IPS-20b (cell line): ENCODE measurements around the gene PID1.

ENCODE experiments used
- H3K27ac ChIP-seq: one replicate; pipeline ENCODE4 v1.5.1; 2013; ENCODE audit warnings: low read length
- H3K27me3 ChIP-seq: 2 replicates; pipeline ENCODE4 v1.6.1; 2013; ENCODE audit warnings: mild to moderate bottlenecking, low read length, inconsistent platforms; ENCODE audit not compliant: insufficient read depth
- H3K36me3 ChIP-seq: 2 replicates; pipeline ENCODE4 v1.6.1; 2013; ENCODE audit warnings: low read depth, mild to moderate bottlenecking, inconsistent platforms, low read length, moderate library complexity; ENCODE audit not compliant: insufficient read depth
- H3K4me1 ChIP-seq: 2 replicates; pipeline ENCODE4 v1.6.1; 2013; ENCODE audit warnings: mild to moderate bottlenecking, control low read depth, inconsistent platforms, low read length, moderate library complexity; ENCODE audit not compliant: insufficient read depth
- H3K4me3 ChIP-seq: 2 replicates; pipeline ENCODE4 v1.5.1; 2013; ENCODE audit warnings: mild to moderate bottlenecking, low read length, inconsistent platforms
- H3K9ac ChIP-seq: 2 replicates; pipeline ENCODE4 v1.6.1; 2013; ENCODE audit warnings: low read depth, mild to moderate bottlenecking, inconsistent platforms, low read length, moderate library complexity
- H3K9me3 ChIP-seq: 2 replicates; pipeline ENCODE4 v1.6.1; 2013; ENCODE audit warnings: mild to moderate bottlenecking, low read depth, low read length, inconsistent platforms; ENCODE audit not compliant: insufficient read depth

PID1 gene

GRCh38 chr2:229237270-229237669 is 33.8 kb downstream of the PID1 start:
- H3K4me1 ChIP-seq = no peaks in the 10 kb centered on the region
- H3K36me3 ChIP-seq = no peaks in the 10 kb centered on the region
- peaks cover 20% of the 10 kb centered on the region for H3K9me3 ChIP-seq
- H3K27ac ChIP-seq = no peak overlapping the region
- no peak overlapping the region for H3K4me3 ChIP-seq
- H3K9ac ChIP-seq = no peak overlapping the region
- no peaks in the 10 kb centered on the region for H3K27me3 ChIP-seq

DNA sequence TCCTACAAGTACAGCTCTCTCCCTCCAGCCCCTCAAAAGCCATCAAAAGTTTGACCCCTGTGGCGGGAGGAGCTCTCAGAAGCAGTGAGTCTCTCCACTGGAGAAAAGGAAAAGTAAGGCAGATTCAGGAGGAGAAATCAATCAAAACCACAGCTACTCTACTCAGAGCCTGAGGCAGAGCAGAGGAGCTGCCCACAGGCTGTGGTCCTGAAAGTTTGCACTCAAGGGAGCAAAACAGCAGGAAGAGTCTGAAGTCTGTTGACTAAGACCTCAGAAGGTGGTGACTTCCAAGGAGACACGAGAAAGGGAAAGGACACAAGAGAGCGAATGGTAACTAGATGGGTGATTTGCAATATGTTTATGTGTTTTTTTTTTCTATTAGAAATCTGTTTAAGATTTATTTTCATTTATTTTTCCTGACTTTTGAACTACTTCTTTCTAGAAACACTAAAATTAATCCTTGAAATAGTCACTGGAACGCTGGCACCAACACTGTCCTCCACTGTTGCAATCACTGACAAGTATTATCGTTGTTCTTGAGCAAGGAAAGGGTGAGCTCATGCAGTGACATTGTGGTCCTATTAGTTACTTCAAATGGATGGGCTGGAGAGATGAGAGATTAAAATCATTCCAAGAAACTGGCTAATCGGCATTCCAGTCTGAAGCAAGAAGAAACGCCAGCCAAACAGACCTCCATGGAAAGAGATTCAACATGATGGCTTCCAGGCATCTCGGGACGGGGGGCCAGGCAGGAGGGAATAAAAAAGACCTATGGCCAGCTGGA is 35.8 kb downstream of the PID1 start:
- H3K9ac ChIP-seq = no peak overlapping the region
- H3K27me3 ChIP-seq = no peaks in the 10 kb centered on the region
- H3K4me3 ChIP-seq = no peak overlapping the region
- H3K4me1 ChIP-seq = no peaks in the 10 kb centered on the region
- peaks cover 3% of the 10 kb centered on the region for H3K9me3 ChIP-seq
- H3K36me3 ChIP-seq = no peaks in the 10 kb centered on the region
- H3K27ac ChIP-seq = no peak overlapping the region

DNA sequence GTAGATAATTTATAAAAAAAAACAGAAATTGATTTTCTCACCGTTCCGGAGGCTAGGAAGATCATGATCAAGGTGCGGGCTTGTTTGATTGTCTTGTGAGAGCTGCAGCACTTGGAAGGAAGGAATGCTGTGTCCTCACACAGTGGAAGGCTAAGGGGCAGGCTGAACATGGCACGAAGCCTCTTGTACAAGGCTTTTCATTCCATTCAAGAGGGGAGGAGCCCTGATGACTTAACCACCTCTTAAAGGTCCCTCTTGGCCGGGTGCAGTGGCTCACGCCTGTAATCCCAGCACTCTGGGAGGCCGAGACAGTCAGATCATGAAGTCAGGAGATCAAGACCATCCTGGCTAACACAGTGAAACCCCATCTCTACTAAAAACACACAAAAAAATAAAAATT is 39.2 kb downstream of the PID1 start:
- H3K27ac ChIP-seq = no peak overlapping the region
- H3K27me3 ChIP-seq = no peaks in the 10 kb centered on the region
- no peaks in the 10 kb centered on the region for H3K9me3 ChIP-seq
- H3K9ac ChIP-seq = no peak overlapping the region
- no peaks in the 10 kb centered on the region for H3K36me3 ChIP-seq
- H3K4me1 ChIP-seq = no peaks in the 10 kb centered on the region
- H3K4me3 ChIP-seq = no peak overlapping the region

DNA sequence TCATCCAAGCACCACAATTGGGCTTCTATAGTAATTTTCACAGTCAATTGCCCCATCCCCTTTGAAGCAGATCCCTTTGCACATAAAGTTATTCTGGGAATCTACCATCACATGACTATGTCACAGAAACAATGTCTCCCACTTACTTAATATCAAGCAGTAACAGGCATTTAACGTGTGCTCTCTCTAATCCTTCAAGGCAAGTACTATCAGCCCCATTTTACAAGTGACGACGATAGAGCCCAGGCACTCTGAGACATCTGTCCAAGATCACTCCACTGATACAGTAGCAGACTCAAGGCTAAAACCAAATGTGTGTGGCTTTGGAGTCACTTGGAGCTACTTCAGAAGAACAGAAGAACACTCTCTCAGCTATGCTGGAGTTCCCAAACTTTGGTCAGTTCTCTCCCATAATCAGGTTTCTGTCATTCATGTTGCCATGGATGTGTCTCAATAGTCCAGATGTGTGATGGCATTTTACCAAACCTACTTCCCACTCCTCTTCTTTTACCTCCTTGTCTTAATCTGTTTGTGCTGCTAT is 39.7 kb downstream of the PID1 start:
- Histone ChIP-seq H3K36me3 (no peaks in the 10 kb centered on the region), H3K27ac (no peak overlapping the region), H3K9ac (no peak overlapping the region), H3K9me3 (no peaks in the 10 kb centered on the region), H3K4me3 (no peak overlapping the region), H3K27me3 (no peaks in the 10 kb centered on the region), H3K4me1 (no peaks in the 10 kb centered on the region)

DNA sequence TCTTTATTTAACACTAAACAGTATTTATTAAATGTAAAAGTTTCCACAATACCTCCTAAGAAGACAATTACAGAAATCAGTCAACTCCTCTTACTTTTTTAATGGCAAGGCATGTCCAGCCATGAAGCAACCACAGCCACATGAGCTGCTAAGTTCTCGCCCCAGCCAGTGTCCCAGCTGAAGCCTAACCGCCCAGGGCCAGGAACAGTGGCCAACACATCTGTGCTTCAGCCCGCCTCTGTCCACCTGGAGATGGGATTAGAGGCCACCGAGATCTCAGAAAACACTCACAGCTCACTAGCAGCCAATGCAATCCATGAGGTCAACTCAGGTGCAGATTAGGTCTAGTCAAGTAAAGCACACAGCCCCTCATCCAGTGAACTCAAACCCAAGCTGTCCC is 40.2 kb downstream of the PID1 start:
- no peak overlapping the region for H3K9ac ChIP-seq
- H3K27ac ChIP-seq = no peak overlapping the region
- no peaks in the 10 kb centered on the region for H3K9me3 ChIP-seq
- H3K36me3 ChIP-seq = no peaks in the 10 kb centered on the region
- no peaks in the 10 kb centered on the region for H3K27me3 ChIP-seq
- no peaks in the 10 kb centered on the region for H3K4me1 ChIP-seq
- H3K4me3 ChIP-seq = no peak overlapping the region

DNA sequence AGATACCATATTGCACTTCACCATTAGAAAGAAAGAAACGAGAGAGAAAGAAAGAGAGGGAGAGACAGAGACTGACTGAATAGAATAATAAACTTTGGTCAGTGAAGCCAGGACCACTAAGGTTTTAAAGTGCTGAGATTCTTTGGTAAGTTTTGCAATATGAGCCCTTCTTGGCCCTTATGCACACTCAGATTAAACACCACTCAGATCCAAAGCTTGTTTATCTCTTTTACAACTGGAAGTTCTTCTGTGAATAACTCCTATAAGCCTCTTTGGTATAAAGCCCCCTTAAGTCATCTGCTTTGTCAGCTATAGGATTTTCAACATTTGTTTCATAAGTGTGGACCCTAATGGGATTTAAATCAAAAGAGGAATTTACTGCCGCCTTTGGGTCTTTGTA is 40.8 kb downstream of the PID1 start:
- Histone ChIP-seq H3K36me3 (no peaks in the 10 kb centered on the region), H3K27ac (no peak overlapping the region), H3K4me1 (no peaks in the 10 kb centered on the region), H3K9ac (no peak overlapping the region), H3K9me3 (no peaks in the 10 kb centered on the region), H3K27me3 (no peaks in the 10 kb centered on the region), H3K4me3 (no peak overlapping the region)

DNA sequence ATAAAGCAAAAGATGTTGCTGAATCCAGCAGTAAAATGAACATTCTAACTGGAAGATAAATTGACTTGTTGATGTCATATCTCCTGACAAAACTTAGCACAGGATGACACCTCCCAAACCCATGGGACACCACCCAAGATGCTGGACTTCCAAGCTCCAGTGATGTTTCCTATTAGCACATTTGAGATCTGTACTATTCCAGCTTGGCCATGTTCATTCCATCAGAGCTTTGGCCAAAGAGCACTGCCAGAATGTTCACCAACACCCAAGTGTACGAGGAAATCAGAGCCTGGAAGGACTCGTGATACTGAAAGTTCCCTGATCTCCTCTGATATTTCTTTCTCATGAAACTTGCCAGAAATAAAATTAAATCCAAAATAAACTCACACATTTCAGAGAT is 44.7 kb downstream of the PID1 start:
- Histone ChIP-seq H3K4me3 (no peak overlapping the region), H3K36me3 (no peaks in the 10 kb centered on the region), H3K9ac (no peak overlapping the region), H3K9me3 (no peaks in the 10 kb centered on the region), H3K27me3 (no peaks in the 10 kb centered on the region), H3K27ac (no peak overlapping the region), H3K4me1 (no peaks in the 10 kb centered on the region)

DNA sequence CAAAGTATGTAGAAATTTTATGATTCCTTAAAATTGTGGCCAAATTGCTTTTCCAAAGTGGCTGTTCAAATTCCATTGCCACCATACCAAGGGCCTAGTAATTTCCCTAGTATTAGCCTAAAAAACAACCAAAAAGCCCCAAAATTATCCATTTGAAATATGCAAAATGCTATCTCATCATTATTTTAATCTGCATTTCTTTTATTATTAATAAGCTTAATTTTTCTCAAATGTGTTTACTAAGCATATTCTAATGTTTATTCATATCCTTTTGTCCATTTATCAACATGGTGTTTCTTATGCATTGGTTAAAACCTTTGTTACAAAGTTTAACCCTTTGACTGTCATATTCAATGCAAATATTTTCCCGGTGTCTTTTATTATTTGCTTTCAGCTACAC is 48.0 kb downstream of the PID1 start:
- Histone ChIP-seq H3K36me3 (no peaks in the 10 kb centered on the region), H3K27ac (no peak overlapping the region), H3K9ac (no peak overlapping the region), H3K9me3 (no peaks in the 10 kb centered on the region), H3K4me3 (no peak overlapping the region), H3K4me1 (no peaks in the 10 kb centered on the region), H3K27me3 (no peaks in the 10 kb centered on the region)

- H3K4me3 ChIP-seq = no peak overlapping the region
- H3K9me3 ChIP-seq = no peaks in the 10 kb centered on the region
- H3K27me3 ChIP-seq = no peaks in the 10 kb centered on the region
- H3K36me3 ChIP-seq = no peaks in the 10 kb centered on the region
- H3K27ac ChIP-seq = no peak overlapping the region
- no peak overlapping the region for H3K9ac ChIP-seq
- no peaks in the 10 kb centered on the region for H3K4me1 ChIP-seq
Observed at GRCh38 chr2:229221641-229222040, 49.4 kb downstream of the PID1 start.

DNA sequence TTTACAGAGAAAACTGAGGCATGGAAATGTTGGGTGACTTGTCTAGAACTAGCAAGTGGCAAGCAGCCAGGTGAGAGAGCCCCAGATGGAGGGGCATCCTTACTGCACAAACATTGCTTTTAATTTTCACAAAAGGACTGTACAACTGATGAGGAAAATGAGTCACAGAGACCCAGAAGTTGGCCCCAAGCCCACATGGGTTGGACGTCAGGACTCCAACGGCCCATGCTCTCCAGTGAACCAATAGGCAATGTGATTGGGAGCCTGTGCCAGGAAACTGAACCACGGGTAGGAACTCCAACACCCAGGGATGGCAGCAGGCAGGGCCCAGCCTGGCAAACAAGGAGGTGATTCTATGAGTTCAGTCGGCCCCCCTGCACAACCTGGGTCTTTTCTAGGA is 50.8 kb downstream of the PID1 start:
- Histone ChIP-seq H3K36me3 (no peaks in the 10 kb centered on the region), H3K4me3 (no peak overlapping the region), H3K9ac (no peak overlapping the region), H3K27me3 (no peaks in the 10 kb centered on the region), H3K27ac (no peak overlapping the region), H3K4me1 (no peaks in the 10 kb centered on the region), H3K9me3 (no peaks in the 10 kb centered on the region)

DNA sequence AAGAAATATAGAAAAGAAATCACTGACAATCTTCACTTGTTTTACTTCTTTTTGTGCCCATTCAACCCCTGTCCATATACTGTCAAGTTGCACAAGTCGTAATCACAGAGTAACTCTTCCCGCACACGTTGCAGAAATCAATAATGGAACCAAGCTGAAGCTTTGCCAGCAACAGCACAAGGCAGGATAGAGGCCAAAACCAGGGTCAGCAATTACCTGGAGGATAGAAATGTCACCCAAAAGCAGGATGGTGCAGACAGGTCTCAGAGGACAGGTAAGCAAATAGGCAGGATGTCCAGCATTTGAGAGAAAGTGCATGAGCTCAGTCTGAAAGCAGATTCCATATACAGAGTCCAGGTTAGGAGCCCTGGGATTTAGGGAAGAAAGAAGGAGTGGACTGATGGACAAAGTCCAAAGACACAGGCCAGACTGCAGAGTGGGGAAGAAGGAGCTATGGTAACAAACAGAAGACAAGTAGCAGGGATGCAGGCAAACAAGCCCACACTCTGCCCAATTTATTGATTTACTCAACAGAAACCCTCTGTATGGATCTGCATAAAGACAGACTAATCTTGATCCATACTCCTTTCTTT is 52.7 kb downstream of the PID1 start:
- H3K4me3 ChIP-seq = no peak overlapping the region
- H3K4me1 ChIP-seq = no peaks in the 10 kb centered on the region
- H3K27ac ChIP-seq = no peak overlapping the region
- H3K9ac ChIP-seq = no peak overlapping the region
- no peaks in the 10 kb centered on the region for H3K36me3 ChIP-seq
- no peaks in the 10 kb centered on the region for H3K27me3 ChIP-seq
- no peaks in the 10 kb centered on the region for H3K9me3 ChIP-seq

DNA sequence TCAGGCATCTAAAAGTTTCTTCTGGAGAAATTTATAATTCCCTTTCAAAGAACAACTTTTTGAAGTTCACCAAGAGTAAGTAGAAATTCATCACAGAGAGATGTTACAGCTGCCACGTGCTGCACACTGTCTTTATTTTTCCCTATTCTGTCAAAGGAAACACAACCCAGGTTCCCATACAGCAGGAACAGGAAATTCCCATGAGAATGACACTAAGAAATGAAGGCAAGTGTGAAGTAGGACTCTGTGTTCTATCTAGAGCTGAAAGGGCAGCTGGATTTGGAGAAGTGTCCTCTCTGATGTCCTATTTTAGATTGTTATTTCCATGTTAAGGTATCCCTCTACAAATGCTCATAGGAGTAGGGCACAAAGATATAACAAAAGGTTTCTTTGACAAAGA is 58.8 kb downstream of the PID1 start:
- peaks cover 10% of the 10 kb centered on the region; the same call in 1 of the 2 replicates for H3K4me1 ChIP-seq

More for the DNA sequence above, 58.8 kb downstream of the PID1 start:
- H3K9ac ChIP-seq = no peak overlapping the region
- no peak overlapping the region for H3K27ac ChIP-seq
- no peaks in the 10 kb centered on the region for H3K27me3 ChIP-seq
- H3K36me3 ChIP-seq = no peaks in the 10 kb centered on the region
- no peaks in the 10 kb centered on the region for H3K9me3 ChIP-seq
- H3K4me3 ChIP-seq = no peak overlapping the region
